Kidney (tissue), 14 donors: ENCODE results near the gene KIF26B. TPM values are rescaled to one million over a fixed set of nuclear protein-coding genes. Genes with fewer than 3 reads are reported as not detected.
A peak's percentile ranks its signal among the peaks of the same experiment; 100 is the strongest.

Experiments used
- DNase-seq, 5 donors: peaks; one replicate each; pipeline ENCODE4 v3.0.0-alpha.2; 2013 to 2020
- FAIRE-seq: peaks from 2 replicates; lab custom pipeline; 2012; peaks lifted over from hg19 to GRCh38; lab: Jason Lieb, UNC
- H3K27ac ChIP-seq, 2 donors: one replicate each; pipeline ENCODE4 v1.7.0; 2013; ENCODE audit warnings: low read depth in 2 of 2, low read length in 2 of 2, inconsistent platforms in 1 of 2
- H3K27me3 ChIP-seq: one replicate; pipeline ENCODE4 v1.7.1; 2013; ENCODE audit warnings: low read length, inconsistent platforms; ENCODE audit not compliant: control insufficient read depth, insufficient read depth
- H3K36me3 ChIP-seq, 3 donors: one replicate each; pipeline versions ENCODE4 v1.7.0 to v1.7.1; 2013; ENCODE audit warnings: low read length in 3 of 3, control low read depth in 1 of 3, inconsistent platforms in 1 of 3; ENCODE audit not compliant: insufficient read depth in 3 of 3, control insufficient read depth in 2 of 3
- H3K4me1 ChIP-seq, 3 donors: one replicate each; pipeline versions ENCODE4 v1.7.0 to v1.7.1; 2013; ENCODE audit warnings: low read length in 3 of 3, inconsistent platforms in 1 of 3, low read depth in 1 of 3; ENCODE audit not compliant: control insufficient read depth in 2 of 3, insufficient read depth in 2 of 3
- H3K4me3 ChIP-seq, 3 donors: one replicate each; pipeline versions ENCODE4 v1.7.0 to v1.8.1; 2013; ENCODE audit warnings: low read length in 3 of 3, control low read depth in 1 of 3, inconsistent platforms in 1 of 3
- H3K9ac ChIP-seq, 3 donors: one replicate each; pipeline versions ENCODE4 v1.7.0 to v1.7.1; 2013; ENCODE audit warnings: low read length in 3 of 3, control low read depth in 1 of 3, inconsistent platforms in 1 of 3
- H3K9me3 ChIP-seq, 3 donors: one replicate each; pipeline versions ENCODE4 v1.7.0 to v1.7.1; 2013; ENCODE audit warnings: low read length in 3 of 3, control low read depth in 1 of 3, inconsistent platforms in 1 of 3; ENCODE audit not compliant: control insufficient read depth in 2 of 3, insufficient read depth in 1 of 3
- CTCF ChIP-seq: IDR thresholded peaks from 3 replicates; pipeline ENCODE4 v1.5.1; 2012; ENCODE audit warnings: mild to moderate bottlenecking, moderate library complexity, borderline replicate concordance; ENCODE audit not compliant: insufficient read depth; ENCODE audit errors: extremely low read depth
- intact Hi-C: fragments of 100-400 bp; cut with DNase I; formaldehyde crosslinking; loops from one replicate; pipeline ENCODE4 v1.11.1; 2022
- polyA plus RNA-seq: library from polyadenylated mRNA; stranded (reverse); fragments of 350-450 nt; fragmentation: Illumina TruSeq; extraction: RNeasy Lipid Tissue Mini Kit (QIAGEN cat#74804); gene quantifications from one replicate; pipeline ENCODE4 v1.2.3, GENCODE V29; 2014; ENCODE audit warnings: low read depth, low replicate concordance; ENCODE audit not compliant: insufficient read depth
- total RNA-seq: library from RNA; stranded (reverse); fragmentation: NEBNext Ultra II Directional; extraction: Animal tissue kit (Norgen Biotek cat#: 25700); gene quantifications from one replicate; pipeline ENCODE4 v1.2.1, GENCODE V29; 2021
- donor health status: control.
- donor health status: control.
- donor health status: control.
- donor health status: control.
- donor health status: control.
- donor health status: DM: yes; HTN: yes; CAD: no.
- donor health status: Normal renal cell carcinoma (clear cell type).

KIF26B gene
- total and polyA plus RNA-seq, 2 donors from 2014 or later: 0.52 to 10.7 TPM

GRCh38 chr1:245179706-245180105 is 24.9 kb downstream of the KIF26B start:
- H3K36me3 ChIP-seq: no peaks in the 10 kb centered on the region
- DNase-seq (peak in 1 of 5 donors; percentile 20), FAIRE-seq (no peak)
- H3K9ac ChIP-seq: no peak overlapping the region
- peaks cover 0 to 2% (median 0%) of the 10 kb centered on the region in 3 donors for H3K4me1 ChIP-seq
- TF ChIP-seq CTCF: no peak
- no peak overlapping the region for H3K4me3 ChIP-seq
- no peaks in the 10 kb centered on the region for H3K9me3 ChIP-seq
- no peak overlapping the region for H3K27ac ChIP-seq
- intact Hi-C loops: no loop called here
- no peaks in the 10 kb centered on the region for H3K27me3 ChIP-seq

GRCh38 chr1:245180496-245181157 is 25.8 kb downstream of the KIF26B start:
- intact Hi-C loops: no loop called here
- no peaks in the 10 kb centered on the region for H3K27me3 ChIP-seq
- H3K36me3 ChIP-seq: no peaks in the 10 kb centered on the region
- H3K27ac ChIP-seq: no peak overlapping the region
- no peak overlapping the region for H3K9ac ChIP-seq
- no peaks in the 10 kb centered on the region for H3K9me3 ChIP-seq
- H3K4me3 ChIP-seq: no peak overlapping the region
- no peak for FAIRE-seq
- H3K4me1 ChIP-seq: peaks cover 0 to 2% (median 0%) of the 10 kb centered on the region in 3 donors
- no peak for TF ChIP-seq CTCF
- DNase-seq: peak in 3 of 5 donors; percentile 56 to 67 (median 59)

- TF ChIP-seq CTCF: no peak
- no peak for FAIRE-seq
Observed at GRCh38 chr1:245181158-245181517, 26.4 kb downstream of the KIF26B start.

More at GRCh38 chr1:245181158-245181517, 26.4 kb downstream of the KIF26B start:
- no peaks in the 10 kb centered on the region for H3K27me3 ChIP-seq
- no peak overlapping the region for H3K9ac ChIP-seq
- H3K36me3 ChIP-seq: no peaks in the 10 kb centered on the region
- H3K27ac ChIP-seq: no peak overlapping the region
- H3K4me3 ChIP-seq: no peak overlapping the region
- intact Hi-C loops: no loop called here
- no peak for DNase-seq
- peaks cover 0 to 2% (median 0%) of the 10 kb centered on the region in 3 donors for H3K4me1 ChIP-seq
- H3K9me3 ChIP-seq: no peaks in the 10 kb centered on the region
